Measurements from ENCODE around the gene ARHGDIG. TPM values are rescaled to one million over a fixed set of nuclear protein-coding genes. Genes with fewer than 3 reads are reported as not detected.

Gene ARHGDIG
- total RNA-seq, 1 donor from 2014 or later: 1.2 TPM

DNA sequence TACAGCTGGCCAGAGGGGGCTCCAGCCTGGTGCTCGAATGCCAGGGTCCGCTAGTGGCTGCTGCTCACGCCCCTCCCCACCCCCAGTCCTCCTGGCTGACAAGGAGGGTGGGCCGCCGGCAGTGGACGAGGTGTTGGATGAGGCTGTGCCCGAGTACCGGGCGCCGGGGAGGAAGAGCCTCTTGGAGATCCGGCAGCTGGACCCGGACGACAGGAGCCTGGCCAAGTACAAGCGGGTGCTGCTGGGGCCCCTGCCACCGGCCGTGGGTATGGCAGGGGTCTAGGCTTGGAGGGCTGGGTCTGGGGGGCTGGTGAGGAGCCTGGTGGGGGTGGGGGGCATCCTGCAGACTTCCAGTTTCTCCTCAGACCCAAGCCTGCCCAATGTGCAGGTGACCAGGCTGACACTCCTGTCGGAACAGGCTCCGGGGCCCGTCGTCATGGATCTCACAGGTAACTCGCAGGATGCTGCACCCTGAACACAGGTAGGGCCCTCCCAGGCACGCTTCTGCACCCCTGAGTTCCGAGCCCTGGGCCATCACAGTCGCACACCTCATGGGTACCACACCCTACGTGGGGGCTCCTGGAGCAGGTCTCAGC lies 1.4 kb downstream of the ARHGDIG start:
- no peak for DNase-seq

DNA sequence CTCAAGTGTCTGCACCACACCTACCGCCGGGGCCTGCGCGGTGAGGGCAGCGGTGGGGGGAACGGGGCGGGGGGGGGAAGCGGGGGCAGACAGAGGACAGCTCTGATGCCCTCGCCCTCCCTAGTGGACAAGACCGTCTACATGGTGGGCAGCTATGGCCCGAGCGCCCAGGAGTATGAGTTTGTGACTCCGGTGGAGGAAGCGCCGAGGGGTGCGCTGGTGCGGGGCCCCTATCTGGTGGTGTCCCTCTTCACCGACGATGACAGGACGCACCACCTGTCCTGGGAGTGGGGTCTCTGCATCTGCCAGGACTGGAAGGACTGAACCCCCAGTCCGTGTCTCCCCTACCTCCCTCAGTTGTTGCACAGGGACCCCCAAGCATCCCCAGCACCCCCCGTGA lies 2.1 kb downstream of the ARHGDIG start:
- DNase-seq: no peak

GRCh38 chr16:283033-283805 lies 2.8 kb downstream of the ARHGDIG start, which contains the start of gene PDIA2:
Gene PDIA2 (plus strand): TSS chr16:283164. CDS start chr16:283170, 6 bp downstream.
- DNase-seq: no peak

GRCh38 chr16:284204-285120 lies 4.1 kb downstream of the ARHGDIG start:
- no peak for DNase-seq

GRCh38 chr16:285146-286055 lies 5.0 kb downstream of the ARHGDIG start:
- no peak for DNase-seq

- no peak for DNase-seq
Measured at GRCh38 chr16:286491-287297, 6.3 kb downstream of the ARHGDIG start.

- no peak for DNase-seq
Measured at GRCh38 chr16:287298-287811, 7.0 kb downstream of the ARHGDIG start.

DNA sequence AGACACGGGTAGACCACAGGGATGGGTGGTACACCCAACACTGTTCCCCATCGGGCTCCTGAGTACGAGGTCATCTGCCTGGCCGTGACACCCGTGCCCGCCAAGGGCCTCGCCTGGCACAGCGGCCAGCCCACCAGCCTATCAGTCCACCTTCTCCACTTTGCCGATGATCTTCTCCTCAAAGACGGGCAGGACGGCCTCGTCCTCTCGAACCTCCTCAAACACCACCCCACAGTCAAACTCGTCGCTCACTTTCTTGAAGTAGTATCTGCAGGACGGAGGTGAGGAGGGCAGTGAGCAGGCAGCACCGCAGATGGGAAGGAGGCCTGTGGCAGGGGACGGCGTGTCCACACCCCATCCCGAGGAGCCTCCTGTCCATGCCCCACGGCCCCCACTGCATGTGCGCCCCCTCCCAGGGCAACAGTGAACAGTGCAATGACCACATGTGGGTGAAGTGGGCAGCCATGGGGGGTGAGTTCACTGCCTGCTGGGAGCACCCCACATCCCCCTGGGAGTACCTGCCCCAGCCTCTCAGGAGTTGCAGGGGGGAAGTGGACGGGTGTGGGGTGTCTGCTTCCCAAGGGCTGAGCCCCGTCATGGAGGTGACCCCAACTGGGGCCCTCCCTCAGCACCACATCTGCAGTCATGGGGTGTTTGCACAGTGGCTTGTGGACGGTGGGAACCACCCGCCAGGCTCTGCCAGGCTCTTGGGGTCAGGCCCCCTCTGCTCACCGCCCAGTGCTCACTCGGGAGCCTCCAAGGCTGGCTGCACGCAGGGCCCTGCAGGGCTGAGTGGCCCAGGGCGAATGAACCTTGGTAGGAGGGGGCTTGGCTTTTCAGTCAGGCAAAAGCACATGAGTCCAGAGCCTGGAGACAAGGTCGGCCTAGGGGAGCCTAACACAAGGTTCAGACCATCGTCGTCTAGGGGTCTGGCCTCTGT lies 7.9 kb downstream of the ARHGDIG start:
- DNase-seq: no peak

- DNase-seq: no peak
Measured at GRCh38 chr16:289395-289997, 9.1 kb downstream of the ARHGDIG start.

- DNase-seq: no peak
Measured at GRCh38 chr16:290015-290680, 9.8 kb downstream of the ARHGDIG start.

DNA sequence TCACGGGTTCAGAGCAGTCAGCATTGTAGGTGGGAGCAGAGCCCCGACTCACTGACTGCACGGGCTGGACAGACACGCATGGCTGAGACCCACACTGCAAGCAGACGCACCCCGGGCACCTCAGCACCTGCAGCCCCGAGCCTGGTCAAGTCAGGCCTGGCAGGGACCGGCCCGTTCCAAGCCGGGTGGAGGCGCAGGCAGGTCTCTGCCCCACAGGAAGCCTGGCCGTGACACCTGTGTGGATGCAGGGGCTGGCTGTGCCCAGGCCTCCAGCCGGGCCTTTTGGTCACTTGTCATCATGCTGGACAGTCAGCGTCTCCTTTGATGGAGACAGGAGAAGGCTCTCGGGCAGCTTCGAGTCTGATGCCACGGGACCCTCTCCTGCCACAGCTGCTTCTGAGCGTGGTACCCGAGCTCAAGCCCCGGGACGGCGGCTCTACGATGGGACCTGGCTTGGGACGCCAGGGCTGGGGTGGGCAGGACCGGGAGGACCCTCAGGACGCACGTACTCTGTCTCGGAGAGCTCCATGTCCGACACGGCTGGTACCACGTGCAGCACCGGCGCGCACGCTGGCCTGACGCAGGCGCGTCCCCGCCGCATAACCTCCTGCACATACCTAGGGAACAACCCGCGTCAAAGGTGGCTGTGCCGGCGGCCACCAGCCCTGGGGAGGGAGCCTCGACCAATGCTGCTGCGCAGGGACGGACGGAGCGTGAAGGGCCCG lies 10.5 kb downstream of the ARHGDIG start:
- DNase-seq: no peak

GRCh38 chr16:291539-291938 lies 11.1 kb downstream of the ARHGDIG start:
- no peak for DNase-seq

GRCh38 chr16:293043-293775 lies 12.8 kb downstream of the ARHGDIG start:
- no peak for DNase-seq

GRCh38 chr16:296276-296675 lies 15.9 kb downstream of the ARHGDIG start:
- no peak for DNase-seq

- no peak for DNase-seq
Measured at GRCh38 chr16:296806-297510, 16.6 kb downstream of the ARHGDIG start.

DNA sequence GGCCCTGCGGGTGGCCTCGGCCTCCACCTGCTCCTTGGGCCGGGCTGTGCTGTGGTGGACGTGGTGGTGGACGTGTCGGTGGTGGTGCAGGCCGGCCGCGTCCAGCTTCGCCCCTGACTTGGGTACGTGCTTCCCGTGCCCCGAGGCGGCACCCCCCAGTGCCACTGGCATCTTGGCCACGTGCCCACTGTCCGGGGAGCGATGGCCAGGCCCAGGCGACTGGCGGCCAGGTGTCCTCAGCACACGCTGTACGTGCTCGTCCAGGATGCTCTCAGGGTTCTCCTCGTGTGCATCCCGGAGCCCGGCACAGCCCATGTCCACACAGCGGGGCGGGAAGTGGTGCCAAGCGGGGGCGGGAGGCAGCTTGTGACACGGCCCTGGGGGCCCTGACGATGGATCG lies 17.4 kb downstream of the ARHGDIG start:
- DNase-seq: no peak

DNA sequence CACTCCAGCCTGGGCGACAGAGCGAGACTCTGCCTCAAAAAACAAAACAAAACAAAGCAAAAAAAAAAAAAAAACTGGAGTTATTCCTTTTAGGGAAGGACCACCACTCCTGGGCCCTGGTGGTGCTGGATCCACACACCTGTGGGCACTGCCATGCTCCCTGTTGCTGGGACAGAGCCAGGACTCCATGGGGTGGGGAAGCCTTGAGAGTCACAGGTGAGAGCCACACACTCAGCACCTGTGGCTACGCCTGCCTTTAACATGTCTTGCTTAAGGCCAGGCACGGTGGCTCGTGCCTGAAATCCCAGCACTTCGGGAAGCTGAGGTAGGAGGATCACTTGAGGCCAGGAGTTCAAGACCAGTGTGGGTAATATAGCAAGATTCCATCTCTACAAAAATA lies 20.8 kb downstream of the ARHGDIG start:
- DNase-seq: no peak

Data from dermis blood vessel endothelial cell (primary cell).